ENCODE measurements around the gene CACYBP.
"Not testable (repeated sequence)": the region's sequence is repeated elsewhere in the genome, so short reads cannot be mapped to it uniquely, and the experiment has no call there.

The CACYBP gene

DNA sequence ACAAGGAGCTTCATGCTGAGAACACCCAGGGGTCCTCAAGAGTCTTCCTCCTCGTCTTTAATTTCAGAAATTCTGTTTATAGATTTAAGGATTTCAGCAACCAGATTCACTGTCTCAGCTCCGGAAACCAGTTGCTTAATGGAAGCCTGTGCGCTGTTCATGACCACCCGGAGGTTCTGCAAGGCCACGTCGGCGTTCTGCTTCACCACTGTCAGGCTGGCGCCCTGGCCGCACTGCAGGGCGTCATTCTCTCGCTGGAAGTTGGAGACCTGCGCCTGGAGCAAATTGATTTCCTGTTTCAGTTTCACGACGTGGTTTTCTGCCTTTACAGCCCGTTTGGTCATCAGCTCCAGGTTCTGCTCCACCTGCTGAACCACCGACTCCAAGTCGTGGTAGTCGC, 44.8 kb downstream of the CACYBP start:
- not testable (repeated sequence) for H3K27me3 ChIP-seq (ENCODE audit: low read depth, low read length); H3K9me3 ChIP-seq (ENCODE audit: control insufficient read depth in 1 of 2, low read length in 2 of 2); H3K4me1 ChIP-seq (ENCODE audit: control insufficient read depth in 1 of 2, insufficient read depth in 2 of 2, low read length in 2 of 2); H3K36me3 ChIP-seq (ENCODE audit: control insufficient read depth in 1 of 2, insufficient read depth in 2 of 2, low read length in 2 of 2); H3K27ac ChIP-seq (ENCODE audit: low read length); H3K4me3 ChIP-seq (ENCODE audit: low read depth in 1 of 2, low read length in 2 of 2)

DNA sequence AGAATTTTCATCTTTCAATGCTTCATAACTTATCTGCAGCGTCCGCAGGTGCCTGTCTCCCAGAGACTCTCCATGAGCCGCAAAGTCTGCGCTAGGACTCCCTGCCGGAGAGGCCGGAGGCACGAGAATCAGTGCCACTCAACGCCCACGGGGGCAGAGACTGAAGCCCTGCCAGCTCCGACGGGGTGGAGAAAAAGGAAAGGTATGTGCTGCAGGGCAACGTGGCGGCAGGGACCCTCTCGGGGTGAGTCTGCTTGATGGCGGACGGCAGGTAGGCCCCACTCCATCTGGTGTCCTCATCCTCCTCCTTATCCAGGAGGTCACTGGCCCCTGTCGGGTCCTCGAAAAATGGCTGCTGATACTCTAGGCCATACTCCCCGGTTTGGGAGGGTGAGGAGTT, 45.4 kb downstream of the CACYBP start:
- no peaks in the 10 kb centered on the region for H3K9me3 ChIP-seq (ENCODE audit: control insufficient read depth in 1 of 2, low read length in 2 of 2)
- no peak overlapping the region for H3K4me3 ChIP-seq (ENCODE audit: low read depth in 1 of 2, low read length in 2 of 2)
- no peaks in the 10 kb centered on the region for H3K36me3 ChIP-seq (ENCODE audit: control insufficient read depth in 1 of 2, insufficient read depth in 2 of 2, low read length in 2 of 2)
- no peak overlapping the region for H3K27ac ChIP-seq (ENCODE audit: low read length)
- H3K27me3 ChIP-seq (ENCODE audit: low read depth, low read length), result no peaks in the 10 kb centered on the region
- no peaks in the 10 kb centered on the region for H3K4me1 ChIP-seq (ENCODE audit: control insufficient read depth in 1 of 2, insufficient read depth in 2 of 2, low read length in 2 of 2)

DNA sequence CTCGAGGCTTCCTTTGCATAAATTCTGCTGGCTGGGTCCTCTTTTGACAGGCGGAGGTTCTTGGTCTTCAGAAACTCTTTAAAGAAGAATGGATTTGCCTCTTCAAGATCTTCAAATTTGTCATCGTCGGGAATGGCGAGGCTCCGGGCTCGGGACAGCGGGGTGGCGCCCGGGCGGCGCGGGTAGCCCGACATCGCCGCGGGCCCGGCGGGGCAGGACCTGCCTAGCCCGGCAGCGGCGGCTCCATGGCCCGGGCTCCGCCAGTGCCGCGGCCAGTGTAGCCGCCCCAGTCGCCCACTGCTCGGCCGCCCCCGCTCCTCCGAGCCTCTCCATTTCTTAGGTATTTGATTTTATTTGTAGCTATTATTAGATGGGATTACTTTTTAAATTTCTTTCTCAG, 45.8 kb downstream of the CACYBP start:
- no peaks in the 10 kb centered on the region for H3K4me1 ChIP-seq (ENCODE audit: control insufficient read depth in 1 of 2, insufficient read depth in 2 of 2, low read length in 2 of 2)
- no peak overlapping the region for H3K4me3 ChIP-seq (ENCODE audit: low read depth in 1 of 2, low read length in 2 of 2)
- H3K27ac ChIP-seq (ENCODE audit: low read length), result no peak overlapping the region
- no peaks in the 10 kb centered on the region for H3K9me3 ChIP-seq (ENCODE audit: control insufficient read depth in 1 of 2, low read length in 2 of 2)
- H3K27me3 ChIP-seq (ENCODE audit: low read depth, low read length), result no peaks in the 10 kb centered on the region
- H3K36me3 ChIP-seq (ENCODE audit: control insufficient read depth in 1 of 2, insufficient read depth in 2 of 2, low read length in 2 of 2), result no peaks in the 10 kb centered on the region

DNA sequence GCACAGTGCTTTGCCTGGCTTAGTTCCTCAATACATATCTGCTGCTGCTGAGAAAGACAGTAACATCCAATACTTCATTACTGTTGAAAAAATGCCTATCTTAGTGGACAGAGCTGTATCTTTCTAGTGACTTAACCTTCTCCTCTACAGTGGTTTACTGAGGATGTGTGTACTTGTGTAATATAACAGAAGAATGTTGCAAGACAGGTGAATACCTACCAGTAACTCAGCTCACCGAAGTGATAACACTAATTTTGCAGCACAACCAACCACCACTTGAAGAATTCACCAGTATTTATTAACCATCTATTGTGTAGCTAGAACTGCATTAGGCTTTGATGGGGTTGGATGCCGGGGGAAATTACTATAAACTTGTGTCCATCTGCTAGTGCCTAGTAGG, 51.2 kb downstream of the CACYBP start:
- H3K9me3 ChIP-seq (ENCODE audit: control insufficient read depth in 1 of 2, low read length in 2 of 2), result no peaks in the 10 kb centered on the region
- H3K27me3 ChIP-seq (ENCODE audit: low read depth, low read length), result no peaks in the 10 kb centered on the region
- no peaks in the 10 kb centered on the region for H3K4me1 ChIP-seq (ENCODE audit: control insufficient read depth in 1 of 2, insufficient read depth in 2 of 2, low read length in 2 of 2)
- no peaks in the 10 kb centered on the region for H3K36me3 ChIP-seq (ENCODE audit: control insufficient read depth in 1 of 2, insufficient read depth in 2 of 2, low read length in 2 of 2)
- no peak overlapping the region for H3K4me3 ChIP-seq (ENCODE audit: low read depth in 1 of 2, low read length in 2 of 2)
- no peak overlapping the region for H3K27ac ChIP-seq (ENCODE audit: low read length)

DNA sequence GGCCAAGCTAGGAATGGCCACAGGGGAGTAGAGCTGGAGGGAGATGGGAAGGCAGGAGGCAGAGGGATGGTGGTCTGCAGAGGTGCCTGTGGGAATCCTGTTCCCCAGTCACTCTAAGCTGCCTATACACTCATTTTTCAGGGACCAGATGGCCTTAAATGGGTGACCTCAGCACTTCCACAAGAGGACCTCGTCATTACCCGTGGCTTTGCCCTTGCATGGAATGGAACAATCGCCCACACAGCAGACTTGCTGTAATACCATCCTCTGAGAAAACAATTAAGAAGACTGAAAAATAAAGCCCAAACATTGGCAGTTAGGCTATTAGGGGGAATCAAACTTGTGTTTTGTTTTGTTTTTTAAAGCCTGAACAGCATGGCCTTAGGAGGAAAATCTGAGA, 55.0 kb downstream of the CACYBP start:
- Histone ChIP-seq H3K4me1 (ENCODE audit: control insufficient read depth in 1 of 2, insufficient read depth in 2 of 2, low read length in 2 of 2) (no peaks in the 10 kb centered on the region), H3K27me3 (ENCODE audit: low read depth, low read length) (no peaks in the 10 kb centered on the region), H3K27ac (ENCODE audit: low read length) (no peak overlapping the region), H3K36me3 (ENCODE audit: control insufficient read depth in 1 of 2, insufficient read depth in 2 of 2, low read length in 2 of 2) (no peaks in the 10 kb centered on the region), H3K9me3 (ENCODE audit: control insufficient read depth in 1 of 2, low read length in 2 of 2) (no peaks in the 10 kb centered on the region), H3K4me3 (ENCODE audit: low read depth in 1 of 2, low read length in 2 of 2) (no peak overlapping the region)

Measured in muscle layer of duodenum (tissue), 2 donors.